NCI-H1105 (cell line): ENCODE results near the gene UNG.
"Not testable (repeated sequence)": the region's sequence is repeated elsewhere in the genome, so short reads cannot be mapped to it uniquely, and the experiment has no call there.

Experiments
- DNase-seq: peaks from one replicate; lab custom pipeline; 2025; lab: John Stamatoyannopoulos, UW

The UNG gene

GRCh38 chr12:109121346-109121880, 24.0 kb downstream of the UNG start:
- no peak for DNase-seq

- no peak for DNase-seq
Observed at GRCh38 chr12:109124878-109125648, 27.7 kb downstream of the UNG start.

- no peak for DNase-seq
Observed at GRCh38 chr12:109125791-109126190, 28.4 kb downstream of the UNG start.

GRCh38 chr12:109126784-109127183, 29.4 kb downstream of the UNG start:
- DNase-seq = no peak

GRCh38 chr12:109127533-109128242, 30.3 kb downstream of the UNG start:
- no peak for DNase-seq

- DNase-seq = no peak
Observed at GRCh38 chr12:109130297-109131153, 33.1 kb downstream of the UNG start.

- DNase-seq = peak; percentile 12
Observed at GRCh38 chr12:109131154-109132050, 34.0 kb downstream of the UNG start.

- DNase-seq = no peak
Observed at GRCh38 chr12:109134186-109134917, 37.0 kb downstream of the UNG start.

- no peak for DNase-seq
Observed at GRCh38 chr12:109137055-109137454, 39.7 kb downstream of the UNG start.

GRCh38 chr12:109139360-109139759, 42.0 kb downstream of the UNG start:
- no peak for DNase-seq

- no peak for DNase-seq
Observed at GRCh38 chr12:109139791-109140190, 42.4 kb downstream of the UNG start.

- DNase-seq = no peak
Observed at GRCh38 chr12:109140560-109140959, 43.2 kb downstream of the UNG start.

- DNase-seq = no peak
Observed at GRCh38 chr12:109144224-109144623, 46.8 kb downstream of the UNG start.

GRCh38 chr12:109147126-109147525, 49.7 kb downstream of the UNG start:
- DNase-seq = not testable (repeated sequence)

- no peak for DNase-seq
Observed at GRCh38 chr12:109147954-109148353, 50.6 kb downstream of the UNG start.

- no peak for DNase-seq
Observed at GRCh38 chr12:109150124-109150640, 52.8 kb downstream of the UNG start.

- no peak for DNase-seq
Observed at GRCh38 chr12:109151457-109151856, 54.1 kb downstream of the UNG start.

GRCh38 chr12:109153821-109154441, 56.5 kb downstream of the UNG start:
- DNase-seq = no peak
